GM21447 (cell line): ENCODE results near the gene KCTD2.
"Not testable (repeated sequence)": the region's sequence is repeated elsewhere in the genome, so short reads cannot be mapped to it uniquely, and the experiment has no call there.

Experiments
- ATAC-seq: cut with Tn5 transposase; IDR thresholded peaks from one replicate; pipeline ENCODE4 v1.9.1; 2021; ENCODE audit not compliant: unreplicated experiment

KCTD2 gene

DNA sequence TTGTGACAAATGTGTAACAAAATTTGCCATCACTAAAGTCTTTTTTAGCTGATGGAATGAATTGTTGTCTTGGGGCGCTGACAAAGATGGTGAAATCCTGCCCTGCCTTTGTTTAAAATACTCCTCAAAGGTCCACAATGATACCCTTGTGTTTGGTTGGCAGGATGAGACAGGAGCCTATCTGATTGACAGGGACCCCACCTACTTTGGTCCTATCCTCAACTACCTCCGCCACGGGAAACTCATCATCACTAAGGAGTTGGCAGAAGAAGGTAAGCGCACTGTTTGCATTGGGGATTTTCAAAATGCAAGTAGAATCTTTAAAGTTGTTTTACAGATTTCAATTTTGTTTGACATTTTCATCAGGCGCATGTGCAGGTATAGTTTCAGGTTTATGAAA, 2.0 kb downstream of the KCTD2 start:
- no peak for ATAC-seq

DNA sequence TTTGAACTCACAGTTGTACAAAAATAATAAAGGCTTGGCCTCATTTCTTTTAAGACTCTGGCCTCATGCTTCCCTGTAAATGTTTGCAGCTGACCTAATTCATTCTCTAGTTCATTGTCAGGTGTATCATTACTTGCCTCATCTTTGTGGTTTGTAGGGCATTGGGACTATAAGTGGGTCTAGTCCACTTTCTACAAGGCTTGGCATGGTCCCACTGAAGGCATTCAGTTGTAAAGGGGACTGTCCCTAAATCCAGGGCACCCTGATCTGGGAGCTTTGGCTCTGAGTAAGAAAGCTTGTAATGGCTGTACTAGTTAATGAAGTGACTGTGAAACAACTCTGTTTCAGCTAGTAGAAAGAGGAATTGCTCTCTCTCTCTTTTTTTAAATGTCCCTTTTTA, 2.7 kb downstream of the KCTD2 start:
- no peak for ATAC-seq

DNA sequence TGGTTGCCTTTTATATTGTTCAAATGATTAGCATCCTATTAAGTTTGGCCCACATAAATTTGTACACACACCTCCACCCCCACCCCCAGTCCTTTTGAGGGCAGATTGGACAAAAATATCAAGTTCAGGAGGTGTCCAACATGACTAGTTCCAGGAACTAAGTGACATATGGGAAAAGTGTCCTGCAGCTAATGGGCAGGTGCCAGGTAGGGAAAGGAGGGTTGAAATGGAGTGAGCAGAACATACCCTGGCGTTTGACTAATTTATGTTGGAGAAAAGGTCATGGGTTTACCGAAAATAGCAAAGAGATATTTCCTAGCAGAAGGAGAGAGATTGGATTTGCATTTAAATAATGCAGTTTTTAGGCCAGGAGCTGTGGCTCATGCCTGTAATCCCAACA, 4.9 kb downstream of the KCTD2 start:
- ATAC-seq: no peak

DNA sequence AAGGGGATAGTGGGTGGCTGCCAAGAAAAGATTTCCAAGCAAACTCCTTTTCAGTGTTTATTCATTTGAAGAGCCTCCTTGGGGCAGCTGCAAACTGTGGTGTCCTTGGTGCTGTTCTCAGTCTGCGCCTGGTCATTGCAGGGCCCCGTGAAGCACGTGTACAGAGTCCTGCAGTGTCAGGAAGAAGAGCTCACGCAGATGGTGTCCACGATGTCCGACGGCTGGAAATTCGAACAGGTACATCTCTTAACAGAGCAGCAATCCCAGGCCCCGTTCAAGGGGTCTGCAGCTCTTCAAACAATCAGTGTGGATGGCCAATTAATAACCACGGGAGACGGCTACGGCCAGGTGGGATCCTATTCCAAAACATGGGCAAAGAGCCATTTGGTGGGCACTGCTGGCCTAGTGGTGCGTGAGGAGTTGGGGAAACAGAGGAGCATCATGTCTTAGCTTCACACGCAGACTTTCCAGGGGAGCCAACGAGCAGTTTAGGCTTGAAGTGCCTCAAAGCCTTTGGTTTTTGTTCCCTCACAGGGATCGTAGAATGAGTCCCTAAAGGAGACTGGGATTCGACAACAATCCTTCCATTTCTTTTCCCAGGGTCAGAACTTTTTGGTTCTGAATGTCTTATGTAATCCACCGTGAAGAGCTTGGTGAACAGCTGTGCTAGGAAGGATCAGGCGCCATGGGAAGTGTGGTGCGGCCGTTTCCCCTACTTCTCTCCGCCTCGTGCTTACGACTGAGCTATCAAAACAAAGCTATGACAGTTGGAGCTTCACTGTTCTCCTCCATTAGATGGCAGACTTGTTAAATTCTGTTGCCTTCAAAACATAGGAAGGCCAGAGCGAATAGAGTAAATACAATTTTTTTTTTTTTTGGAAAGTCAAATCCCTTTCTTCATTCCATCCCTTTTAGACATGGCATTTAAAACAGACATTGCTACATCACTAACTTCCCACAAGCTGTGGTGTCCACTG, 12.6 kb downstream of the KCTD2 start:
- no peak for ATAC-seq

DNA sequence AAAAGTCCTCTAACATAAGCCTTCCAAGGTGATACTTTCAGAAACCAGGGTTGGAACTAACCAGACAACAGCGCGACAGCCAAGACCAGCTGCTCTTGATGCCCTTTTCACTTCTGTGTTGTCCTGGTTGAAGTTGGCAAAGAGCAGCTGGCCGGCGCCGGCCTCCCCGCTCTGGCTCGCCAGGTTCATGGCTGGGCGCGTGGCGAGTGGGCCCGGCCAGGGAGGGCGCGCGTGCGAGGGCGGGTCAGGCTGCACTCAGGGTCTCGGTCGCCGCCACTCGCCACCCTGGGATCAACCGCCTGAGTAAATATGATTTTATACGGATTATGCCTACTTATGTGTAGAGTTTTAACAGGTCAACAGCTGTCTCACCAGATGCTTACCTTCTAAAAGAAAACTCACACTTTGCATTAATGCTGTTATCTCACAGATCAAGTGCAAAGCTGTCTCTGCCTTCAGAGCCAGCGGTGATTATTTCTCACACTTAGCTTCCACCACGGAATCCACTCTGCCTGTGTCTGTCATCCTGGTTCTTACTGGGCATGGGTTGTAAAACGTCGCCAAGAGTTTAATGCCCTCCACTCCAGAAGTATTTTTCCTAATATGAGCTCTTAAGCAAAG, 13.5 kb downstream of the KCTD2 start:
- no peak for ATAC-seq

DNA sequence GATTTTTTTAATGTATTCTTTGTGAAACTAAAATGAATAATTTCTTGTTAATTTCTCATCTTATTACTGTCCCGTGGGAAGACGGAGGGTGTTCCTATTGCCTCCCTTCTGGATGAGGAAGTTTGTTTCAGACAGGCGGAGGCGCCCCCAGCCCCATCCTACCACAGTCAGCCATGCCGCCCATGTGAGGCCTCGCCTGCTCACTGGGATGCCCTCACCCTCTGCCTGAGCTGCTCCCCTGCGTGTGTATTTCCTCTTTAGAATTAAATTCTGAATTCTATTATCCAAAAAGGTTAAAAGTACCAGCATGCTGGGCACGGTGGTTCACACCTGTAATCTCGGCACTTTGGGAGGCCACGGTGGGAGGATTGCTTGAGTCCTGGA, 14.0 kb downstream of the KCTD2 start:
- no peak for ATAC-seq

DNA sequence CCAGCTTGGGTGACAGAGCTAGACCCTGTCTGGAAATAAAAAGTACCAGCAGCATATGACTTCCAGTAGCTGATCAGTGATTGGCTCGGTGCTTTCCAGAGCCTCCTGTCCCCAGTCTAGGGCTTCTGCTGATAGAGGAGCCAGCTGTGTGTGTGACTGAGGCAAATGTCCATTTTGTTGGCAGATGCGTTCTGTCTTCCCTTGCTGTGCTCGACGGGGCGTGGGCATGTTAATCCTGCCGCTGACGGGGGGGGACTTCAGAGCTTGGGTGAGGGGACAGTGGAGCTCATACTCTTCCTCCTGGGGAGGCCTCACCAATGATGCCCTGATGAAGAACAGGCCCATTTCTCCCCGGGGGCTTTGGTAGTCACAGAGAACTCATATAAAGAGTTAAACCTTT, 14.6 kb downstream of the KCTD2 start:
- no peak for ATAC-seq

DNA sequence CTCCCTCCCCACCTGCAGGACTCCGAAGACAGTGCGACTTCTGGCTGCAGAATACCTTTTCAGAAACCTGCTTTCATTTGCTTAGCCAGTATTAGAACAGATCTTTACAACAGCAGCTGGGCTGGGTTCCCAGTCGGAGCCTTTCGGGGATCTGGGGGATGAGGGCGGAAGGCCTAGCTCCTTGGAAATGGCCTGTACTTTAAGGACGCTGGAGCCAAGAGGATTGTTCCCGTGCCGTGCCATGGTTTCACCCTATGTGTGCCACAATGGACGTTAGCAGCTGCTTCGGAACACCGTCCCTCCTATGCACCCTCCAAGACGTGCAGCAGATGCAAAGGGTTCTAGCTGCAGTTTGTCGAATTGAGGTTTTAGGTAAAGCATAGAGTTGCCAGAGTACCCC, 16.2 kb downstream of the KCTD2 start:
- no peak for ATAC-seq

DNA sequence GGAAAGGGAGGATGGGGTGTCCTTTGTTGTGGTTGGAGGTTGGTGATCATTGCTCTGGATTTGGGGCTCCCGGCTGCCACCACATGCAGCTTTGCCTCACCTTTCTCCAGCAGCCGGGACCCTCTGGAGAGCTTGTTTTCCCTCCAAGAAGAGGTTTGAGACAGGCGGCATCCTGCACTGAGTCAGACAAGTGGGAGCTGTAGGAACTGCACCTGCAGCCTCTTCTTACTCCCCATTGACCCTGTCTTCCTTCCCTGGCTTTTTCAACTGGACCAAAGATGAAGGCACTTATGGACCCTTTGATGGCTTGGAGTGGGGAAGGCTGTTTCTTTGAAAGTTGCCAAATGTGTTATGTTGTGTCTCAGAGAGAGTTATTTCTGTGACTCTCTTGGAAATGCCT, 16.6 kb downstream of the KCTD2 start:
- ATAC-seq: no peak

DNA sequence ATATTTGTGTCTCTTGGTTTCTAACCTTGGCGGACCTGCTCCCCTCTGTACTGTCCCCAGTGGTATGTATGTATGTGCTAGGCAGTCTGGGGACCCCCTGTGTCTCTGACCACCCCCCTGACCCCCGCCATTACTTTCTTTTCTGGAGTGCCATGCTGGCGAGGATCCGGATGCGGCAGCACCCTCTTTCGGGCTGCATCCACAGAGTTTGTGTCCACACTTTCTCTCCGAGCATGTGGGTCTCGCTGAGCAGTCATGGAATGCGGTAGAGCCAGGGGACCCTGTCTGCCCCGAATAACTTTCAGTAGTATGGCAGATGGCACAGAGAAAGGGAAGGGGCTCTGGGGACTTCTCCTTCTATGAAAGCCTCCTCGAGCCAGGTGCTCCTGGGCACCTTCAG, 17.0 kb downstream of the KCTD2 start:
- no peak for ATAC-seq

DNA sequence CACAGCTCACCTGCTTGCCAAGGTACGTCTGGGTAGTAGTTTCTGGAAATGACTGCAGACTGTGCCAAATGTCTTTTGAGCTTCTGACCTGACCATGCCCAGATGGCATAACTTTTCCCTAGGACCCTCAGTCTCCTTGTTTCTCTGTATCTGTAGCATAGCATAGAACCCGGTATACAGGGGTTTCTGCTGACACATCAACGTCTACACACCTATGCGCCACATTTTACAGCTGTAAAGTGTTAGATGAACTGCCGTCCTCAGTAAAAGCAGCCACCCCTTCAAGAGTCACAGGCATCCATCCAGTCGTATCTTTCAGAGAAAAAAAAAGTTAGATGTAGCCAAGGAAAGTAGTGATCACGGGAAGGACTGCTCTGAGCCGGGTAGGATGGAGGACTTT, 17.4 kb downstream of the KCTD2 start:
- no peak for ATAC-seq

DNA sequence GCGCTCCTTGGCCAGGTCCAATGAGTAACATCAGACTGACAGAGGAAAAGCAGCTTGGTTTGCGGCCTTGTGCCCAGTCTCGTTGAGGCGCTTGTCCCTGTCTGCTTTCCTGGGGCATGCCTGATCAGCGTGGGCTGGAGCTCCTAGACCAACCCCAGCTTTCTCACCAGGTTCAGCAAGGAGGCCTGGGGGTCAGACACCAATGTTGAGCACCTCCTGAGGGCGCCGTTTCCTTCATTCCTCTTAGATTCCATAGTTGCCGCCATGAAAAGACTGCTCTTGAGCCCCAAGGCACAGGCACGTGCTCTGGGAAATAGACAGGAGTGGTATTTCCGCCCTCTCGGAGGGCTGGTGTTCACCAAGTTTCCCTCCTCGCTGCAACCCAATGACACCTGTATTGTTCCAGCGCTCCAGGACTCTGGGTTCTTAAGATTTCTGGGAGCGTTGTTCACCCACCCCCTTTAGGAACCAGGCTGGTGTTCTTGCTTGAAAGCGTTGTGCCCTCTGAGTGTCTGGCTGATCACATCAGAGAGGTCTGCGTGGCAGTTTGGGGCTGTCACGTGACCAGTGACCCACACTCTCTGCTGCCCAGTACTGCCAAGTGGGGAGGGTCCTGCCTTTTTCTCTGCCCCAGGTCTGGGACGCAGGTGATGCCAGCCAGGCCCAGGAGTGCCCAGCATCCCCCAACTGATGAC, 18.0 kb downstream of the KCTD2 start:
- no peak for ATAC-seq

DNA sequence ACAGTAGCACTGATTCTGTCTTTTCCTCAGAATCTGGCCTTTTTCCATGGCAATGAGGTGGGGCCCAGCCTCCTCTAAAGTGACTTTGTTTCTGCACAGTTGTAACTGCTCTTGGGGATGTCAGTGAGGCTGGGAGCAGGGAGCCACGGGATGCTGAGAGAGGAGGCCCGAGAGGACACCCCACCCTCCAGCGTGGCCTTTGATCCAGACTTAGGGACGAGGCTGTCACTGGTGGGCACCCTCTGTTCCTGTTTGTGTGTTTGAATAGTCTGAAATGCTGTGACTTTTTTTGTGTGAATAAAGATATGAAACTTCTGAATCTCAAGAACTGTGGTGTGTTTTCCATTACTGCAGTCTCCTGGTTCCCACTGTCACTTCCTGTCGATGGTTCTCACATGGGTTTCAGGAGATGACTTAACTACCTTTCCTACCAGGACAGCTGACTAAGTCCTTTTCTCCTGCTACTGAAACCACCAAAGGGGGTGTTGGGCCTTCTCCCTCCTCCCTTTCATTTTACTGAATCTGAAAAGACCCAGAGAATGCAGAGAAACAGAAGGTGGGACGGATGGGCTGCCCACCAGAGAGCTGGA, 18.6 kb downstream of the KCTD2 start:
- no peak for ATAC-seq

DNA sequence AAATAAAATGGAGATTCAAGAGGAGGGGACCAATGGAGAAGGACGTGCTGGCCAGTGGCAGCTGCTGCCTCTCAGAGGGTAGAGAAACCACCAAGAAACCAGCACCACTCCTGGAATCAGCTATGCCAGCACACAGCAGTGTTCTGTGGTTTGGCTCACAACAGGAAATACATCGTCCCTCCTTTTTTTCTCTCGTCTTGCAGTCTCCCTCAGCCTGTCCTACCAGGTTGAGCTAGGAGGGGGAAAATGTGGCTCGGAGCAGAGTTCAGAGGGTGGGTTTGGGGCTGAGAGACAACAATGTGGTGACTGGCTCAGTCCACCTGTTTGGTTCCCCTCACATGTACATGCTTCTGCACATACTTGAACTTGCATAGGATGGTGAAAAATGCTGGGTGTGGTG, 20.8 kb downstream of the KCTD2 start:
- no peak for ATAC-seq

DNA sequence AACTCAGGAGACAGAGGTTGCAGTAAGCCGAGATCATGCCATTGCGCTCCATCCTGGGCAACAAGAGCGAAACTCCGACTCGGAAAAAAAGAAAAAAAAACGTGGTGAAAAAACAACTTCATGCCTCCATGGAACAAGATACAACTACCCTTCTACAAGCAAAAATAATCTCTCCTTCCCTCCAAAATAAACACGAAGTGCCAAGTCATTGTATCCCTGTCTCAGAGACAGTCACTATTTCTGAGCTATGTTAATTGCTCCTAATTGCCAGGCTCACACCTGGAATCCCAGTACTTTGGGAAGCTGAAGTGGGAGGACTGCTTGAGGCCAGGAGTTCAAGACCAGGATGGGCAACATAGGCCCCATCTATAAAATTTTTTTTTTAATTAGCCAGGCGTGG, 21.7 kb downstream of the KCTD2 start:
- no peak for ATAC-seq

DNA sequence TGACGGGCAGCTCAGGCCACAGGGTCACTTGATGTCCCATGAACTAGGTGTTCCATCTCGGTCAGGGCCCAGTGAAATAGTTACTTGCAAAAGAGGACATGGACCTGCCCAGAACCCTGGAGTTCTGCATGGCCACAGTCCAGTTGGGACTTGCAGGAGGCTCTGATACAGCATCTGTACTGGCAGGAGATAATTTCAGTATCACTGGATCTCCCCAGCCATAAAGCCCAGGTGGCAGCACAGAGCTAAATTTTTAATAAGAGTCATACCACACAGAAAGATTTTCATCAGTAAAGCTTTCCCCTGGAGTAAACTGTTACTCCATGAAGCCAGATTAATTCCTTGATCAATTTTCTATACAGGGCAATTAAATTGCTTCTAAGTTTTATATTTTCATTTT, 22.8 kb downstream of the KCTD2 start:
- no peak for ATAC-seq

DNA sequence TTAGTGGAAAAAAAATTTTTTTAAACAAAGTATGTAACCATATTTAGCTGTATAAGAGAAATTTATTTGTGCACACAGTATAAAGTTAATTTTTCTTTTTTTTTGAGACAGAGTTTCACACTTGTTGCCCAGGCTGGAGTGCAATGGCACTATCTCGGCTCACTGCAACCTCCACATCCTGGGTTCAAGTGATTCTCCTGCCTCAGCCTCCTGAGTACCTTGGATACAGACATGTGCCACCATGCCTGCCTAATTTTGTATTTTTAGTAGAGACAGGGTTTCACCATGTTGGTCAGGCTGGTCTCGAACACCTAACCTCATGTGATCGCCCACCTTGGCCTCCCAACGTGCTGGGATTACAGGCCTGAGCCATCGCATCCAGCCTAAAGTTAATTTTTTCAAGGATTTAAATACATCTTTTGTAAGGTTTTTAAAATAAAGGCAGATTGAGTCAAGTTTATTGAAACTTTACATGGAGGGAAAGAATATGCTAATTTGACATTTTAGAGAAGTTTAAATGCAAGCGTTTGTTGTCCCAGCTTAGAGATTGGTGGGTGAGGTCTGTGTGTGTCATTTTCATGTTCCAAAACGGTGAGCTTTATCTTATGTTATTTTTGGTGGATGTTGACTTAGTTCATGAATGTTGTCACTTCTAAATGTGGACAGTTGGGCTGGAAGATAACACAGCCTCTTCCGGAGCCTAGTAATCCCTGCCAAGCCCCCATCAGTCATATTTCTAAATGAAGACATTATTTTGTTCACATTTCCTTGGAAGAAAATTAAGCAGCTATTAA, 24.6 kb downstream of the KCTD2 start:
- not testable (repeated sequence) for ATAC-seq

DNA sequence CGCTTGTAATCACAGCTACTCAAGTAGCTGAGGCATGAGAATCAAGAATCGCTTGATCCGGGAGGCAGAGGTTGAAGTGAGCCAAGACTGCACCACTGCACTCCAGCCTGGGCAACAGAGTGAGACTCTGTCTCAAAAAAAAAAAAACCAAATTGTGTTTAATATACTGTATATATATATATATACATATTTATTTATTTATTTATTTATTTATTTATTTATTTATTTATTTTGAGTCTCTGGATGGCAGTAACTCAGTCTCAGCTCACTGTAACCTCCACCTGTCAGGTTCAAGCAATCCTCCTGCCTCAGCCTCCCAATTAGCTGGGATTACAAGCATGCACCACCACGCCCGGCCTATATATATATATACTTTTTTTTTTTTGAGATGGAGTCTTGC, 25.9 kb downstream of the KCTD2 start:
- ATAC-seq: not testable (repeated sequence)

DNA sequence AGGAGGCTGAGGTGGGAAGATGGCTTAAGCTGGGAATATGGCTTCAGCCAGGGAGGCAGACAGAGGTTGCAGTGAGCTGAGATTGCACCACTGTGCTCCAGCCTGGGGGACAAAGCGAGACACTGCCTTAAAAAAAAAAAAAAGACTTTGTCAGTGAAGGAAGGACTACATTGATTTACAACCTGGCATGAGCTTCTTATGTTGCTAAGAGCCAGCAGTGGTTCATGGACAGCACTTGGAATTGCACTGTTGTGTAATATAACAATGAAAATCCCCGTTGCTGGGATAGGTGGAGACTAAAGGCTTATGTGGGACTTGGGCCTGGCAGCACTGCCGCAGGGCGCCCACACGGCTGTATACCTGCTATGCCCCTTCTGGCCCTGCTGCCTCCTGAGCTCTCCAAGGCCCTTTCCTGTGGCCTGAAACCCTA, 26.6 kb downstream of the KCTD2 start:
- no peak for ATAC-seq

DNA sequence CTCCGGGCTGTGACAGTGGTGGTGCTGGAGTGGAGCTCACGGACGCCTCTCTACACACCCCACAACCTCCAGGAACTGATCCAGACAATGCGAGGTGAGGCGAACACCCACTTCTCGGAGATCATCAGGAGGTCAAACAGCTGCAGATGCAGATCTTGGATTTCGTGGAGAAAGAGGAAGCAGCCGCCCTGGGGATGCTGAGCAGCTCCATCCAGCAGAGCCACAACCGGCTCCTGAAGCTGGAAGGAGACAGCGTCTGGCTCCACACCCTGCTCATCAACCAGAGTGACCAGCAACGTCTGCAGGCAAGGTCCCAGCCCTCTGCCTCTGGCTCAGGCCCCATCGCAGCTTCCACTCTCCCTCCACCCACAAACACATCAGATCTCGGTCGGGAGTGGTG, 27.5 kb downstream of the KCTD2 start:
- ATAC-seq: no peak
